ENCODE data around the gene ACAD10. TPM values are rescaled to one million over a fixed set of nuclear protein-coding genes. Genes with fewer than 3 reads are reported as not detected.
A peak's percentile ranks its signal among the peaks of the same experiment; 100 is the strongest.

The ACAD10 gene
- polyA plus RNA-seq, 1 experiment = 17.0 TPM

DNA sequence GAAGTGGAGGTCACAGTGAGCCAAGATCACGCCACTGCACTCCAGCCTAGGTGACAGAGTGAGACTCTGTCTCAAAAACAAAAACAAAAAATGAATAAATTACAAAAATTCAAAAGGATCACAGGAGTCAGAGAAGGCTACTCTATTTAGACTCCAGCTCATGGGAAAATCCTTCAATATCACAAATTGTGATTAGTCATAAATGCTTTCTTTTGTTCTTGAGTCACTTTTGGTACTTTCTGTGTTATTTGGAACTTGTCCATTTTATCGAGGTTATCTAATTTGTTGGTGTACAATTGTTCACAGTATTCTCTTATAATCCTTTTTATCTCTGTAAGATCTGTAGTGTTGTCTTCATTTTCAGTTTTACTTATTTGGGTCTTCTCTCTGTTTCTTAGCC lies 99.8 kb downstream of the ACAD10 start:
- ChIA-PET CTCF (interaction anchor here (1.1 to 1.4 kb wide), 2 partner anchors 27 to 32 kb away, joined by 4 to 5 read pairs; no protein-coding TSS in a partner anchor), POLR2A (interaction anchor here (0.8 kb wide), 1 partner anchor 19 kb away, joined by 3 read pairs; the partner anchor contains the start of gene ALDH2)
- no peak for DNase-seq (ENCODE audit: low read depth, low spot score)
- Histone ChIP-seq H3K4me3 (ENCODE audit: low read depth, low read length) (no peak overlapping the region), H3K9me3 (ENCODE audit: control insufficient read depth, insufficient read depth, low read length) (peaks cover 5% of the 10 kb centered on the region), H3K27me3 (ENCODE audit: control insufficient read depth, insufficient read depth, low read length) (no peaks in the 10 kb centered on the region), H3K27ac (ENCODE audit: low read depth, low read length) (no peak overlapping the region)
- no peak for TF ChIP-seq CTCF (IDR thresholded peaks at IDR 0.05; ENCODE audit: low read depth, low read length)

DNA sequence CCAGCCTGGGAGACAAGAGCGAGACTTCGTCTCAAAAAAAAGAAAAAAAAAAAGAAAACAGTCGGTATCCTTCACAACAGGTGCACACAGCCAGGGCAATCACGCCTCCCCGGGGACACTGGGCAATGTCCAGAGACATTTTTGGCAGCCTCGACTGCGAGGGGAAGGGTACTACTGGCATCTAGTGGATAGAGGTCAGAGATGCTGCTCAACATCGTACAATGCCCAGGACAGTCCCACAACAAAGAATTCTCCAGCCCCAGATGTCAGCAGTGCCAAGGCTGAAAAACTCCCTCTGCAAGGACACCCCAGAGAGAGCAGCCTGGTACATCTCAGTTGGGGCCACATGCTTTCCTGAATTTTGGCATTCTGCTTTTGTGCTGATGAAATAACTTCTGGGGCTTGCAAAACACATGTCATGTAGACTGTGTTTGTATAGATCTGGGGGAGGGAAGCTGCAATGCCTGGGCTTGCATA lies 102.4 kb downstream of the ACAD10 start:
- no peak overlapping the region for H3K4me3 ChIP-seq (ENCODE audit: low read depth, low read length)
- peak; percentile 53 for TF ChIP-seq CTCF (IDR thresholded peaks at IDR 0.05; ENCODE audit: low read depth, low read length)
- peak overlapping the region; percentile 47 for H3K27ac ChIP-seq (ENCODE audit: low read depth, low read length)
- no peaks in the 10 kb centered on the region for H3K27me3 ChIP-seq (ENCODE audit: control insufficient read depth, insufficient read depth, low read length)
- ChIA-PET CTCF (interaction anchor here (0.6 to 2.5 kb wide), 5 partner anchors 11 to 34 kb away, joined by 3 to 21 read pairs (median 4); no protein-coding TSS in a partner anchor), POLR2A (interaction anchor here (0.6 to 1.2 kb wide), 5 partner anchors 13 to 102 kb away, joined by 3 to 8 read pairs (median 4); partner anchors contain the start of genes ACAD10, ALDH2 and BRAP)
- H3K9me3 ChIP-seq (ENCODE audit: control insufficient read depth, insufficient read depth, low read length) = no peaks in the 10 kb centered on the region
- DNase-seq (ENCODE audit: low read depth, low spot score) = no peak

- Histone ChIP-seq H3K27ac (ENCODE audit: low read depth, low read length) (no peak overlapping the region), H3K9me3 (ENCODE audit: control insufficient read depth, insufficient read depth, low read length) (no peaks in the 10 kb centered on the region), H3K27me3 (ENCODE audit: control insufficient read depth, insufficient read depth, low read length) (no peaks in the 10 kb centered on the region), H3K4me3 (ENCODE audit: low read depth, low read length) (no peak overlapping the region)
- TF ChIP-seq CTCF (IDR thresholded peaks at IDR 0.05; ENCODE audit: low read depth, low read length) = no peak
- ChIA-PET POLR2A (no interaction called here), CTCF (interaction anchor here (0.8 kb wide), 1 partner anchor 231 kb away, joined by 3 read pairs; no protein-coding TSS in a partner anchor)
- DNase-seq (ENCODE audit: low read depth, low spot score) = no peak
These were observed 103.9 kb downstream of the ACAD10 start for GRCh38 chr12:111789779-111790178.

DNA sequence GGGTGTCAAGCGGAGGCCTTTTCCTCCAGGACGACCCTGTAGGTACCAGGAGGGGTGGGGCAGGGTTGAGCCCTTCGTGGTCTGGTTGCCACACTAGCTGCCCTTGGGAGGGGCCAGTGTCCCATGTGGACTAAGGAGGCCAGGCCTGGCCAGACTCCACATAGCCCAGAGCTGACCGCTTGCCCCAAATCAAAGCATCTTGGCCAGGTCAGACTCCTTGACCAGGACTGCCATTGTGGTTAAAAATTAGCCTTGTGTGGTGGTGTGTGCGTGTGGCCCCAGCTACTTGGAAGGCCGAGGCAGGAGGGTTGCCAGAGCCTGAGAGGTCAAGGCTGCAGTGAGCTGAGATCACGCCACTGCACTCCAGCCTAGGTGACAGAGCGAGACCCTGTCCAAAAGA lies 105.7 kb downstream of the ACAD10 start:
- ChIA-PET POLR2A (no interaction called here), CTCF (interaction anchor here (0.5 to 1.5 kb wide), 2 partner anchors 21 to 23 kb away, joined by 3 to 7 read pairs; no protein-coding TSS in a partner anchor)
- no peak for TF ChIP-seq CTCF (IDR thresholded peaks at IDR 0.05; ENCODE audit: low read depth, low read length)
- Histone ChIP-seq H3K4me3 (ENCODE audit: low read depth, low read length) (no peak overlapping the region), H3K9me3 (ENCODE audit: control insufficient read depth, insufficient read depth, low read length) (no peaks in the 10 kb centered on the region), H3K27me3 (ENCODE audit: control insufficient read depth, insufficient read depth, low read length) (no peaks in the 10 kb centered on the region), H3K27ac (ENCODE audit: low read depth, low read length) (peak overlapping the region; percentile 21)
- DNase-seq (ENCODE audit: low read depth, low spot score) = no peak

- no peak for DNase-seq (ENCODE audit: low read depth, low spot score)
- H3K4me3 ChIP-seq (ENCODE audit: low read depth, low read length) = no peak overlapping the region
- no peaks in the 10 kb centered on the region for H3K9me3 ChIP-seq (ENCODE audit: control insufficient read depth, insufficient read depth, low read length)
- no peak overlapping the region for H3K27ac ChIP-seq (ENCODE audit: low read depth, low read length)
- CTCF ChIA-PET = interaction anchor here (1.5 kb wide), 1 partner anchor 21 kb away, joined by 7 read pairs; no protein-coding TSS in a partner anchor
- no peaks in the 10 kb centered on the region for H3K27me3 ChIP-seq (ENCODE audit: control insufficient read depth, insufficient read depth, low read length)
- no peak for TF ChIP-seq CTCF (IDR thresholded peaks at IDR 0.05; ENCODE audit: low read depth, low read length)
- POLR2A ChIA-PET = interaction anchor here (0.6 kb wide), 1 partner anchor 20 kb away, joined by 7 read pairs; no protein-coding TSS in a partner anchor
These were observed 106.5 kb downstream of the ACAD10 start for GRCh38 chr12:111792155-111792855.

Measured in AG04450 (cell line).